Smooth muscle cell (in vitro differentiated cells): ENCODE data around the gene ID1. TPM values are rescaled to one million over a fixed set of nuclear protein-coding genes. Genes with fewer than 3 reads are reported as not detected.
"Not testable (repeated sequence)": the region's sequence is repeated elsewhere in the genome, so short reads cannot be mapped to it uniquely, and the experiment has no call there.

Experiments used
- DNase-seq: peaks from one replicate; lab custom pipeline; 2025; ENCODE audit not compliant: unreplicated experiment; lab: John Stamatoyannopoulos, UW
- H2AFZ ChIP-seq: fragments of 200-600 bp; sonication (generic); 2 replicates; pipeline ENCODE4 v1.6.0; 2016; ENCODE audit warnings: antibody characterized with exemption, low read depth, mild to moderate bottlenecking
- H3F3A ChIP-seq: fragments of 200-600 bp; sonication (generic); 2 replicates; pipeline ENCODE4 v1.6.0; 2017; ENCODE audit warnings: antibody characterized with exemption, low read depth
- H3K27ac ChIP-seq: fragments of 200-600 bp; sonication (generic); 2 replicates; pipeline ENCODE4 v1.5.1; 2016; ENCODE audit warnings: low read depth, mild to moderate bottlenecking
- H3K27me3 ChIP-seq: fragments of 200-600 bp; sonication (generic); 2 replicates; pipeline ENCODE4 v1.6.1; 2016; ENCODE audit warnings: low read depth, mild to moderate bottlenecking
- H3K36me3 ChIP-seq: fragments of 200-600 bp; sonication (generic); 2 replicates; pipeline ENCODE4 v1.5.1; 2016; ENCODE audit warnings: low read depth
- H3K4me1 ChIP-seq: fragments of 200-600 bp; sonication (generic); 2 replicates; pipeline ENCODE4 v1.5.1; 2016; ENCODE audit warnings: low read depth
- H3K4me2 ChIP-seq: fragments of 200-600 bp; sonication (generic); 2 replicates; pipeline ENCODE4 v1.6.0; 2016; ENCODE audit warnings: mild to moderate bottlenecking
- H3K4me3 ChIP-seq: fragments of 200-600 bp; sonication (generic); 2 replicates; pipeline ENCODE4 v1.5.1; 2016; ENCODE audit warnings: mild to moderate bottlenecking
- H3K79me2 ChIP-seq: fragments of 200-600 bp; sonication (generic); 2 replicates; pipeline ENCODE4 v1.6.0; 2016; ENCODE audit warnings: low read depth, mild to moderate bottlenecking
- H3K9ac ChIP-seq: fragments of 200-600 bp; sonication (generic); 2 replicates; pipeline ENCODE4 v1.6.0; 2016; ENCODE audit warnings: low read depth
- H3K9me3 ChIP-seq: fragments of 200-600 bp; sonication (generic); replicated peaks from 2 replicates; pipeline ENCODE4 v1.5.1; 2016; ENCODE audit warnings: low read depth
- H4K20me1 ChIP-seq: fragments of 200-600 bp; sonication (generic); 2 replicates; pipeline ENCODE4 v1.6.0; 2016; ENCODE audit warnings: low read depth
- WGBS: methylation state at CpG from one replicate; pipeline ENCODE4 v1.1.7; 2016; ENCODE audit warnings: low lambda C conversion rate; 5-methylcytosine and 5-hydroxymethylcytosine counted together
- polyA plus RNA-seq: library from polyadenylated mRNA; unstranded; fragments of >200 nt; fragmentation: Nextera tagmentation; extraction: Ambion mirVana; gene quantifications from 2 replicates; pipeline ENCODE4 v1.2.1, GENCODE V29; 2016
- total RNA-seq: library from RNA; depleted of rRNA; stranded (reverse); fragments of >200 nt; gene quantifications from 2 replicates; pipeline ENCODE4 v1.2.3, GENCODE V29; 2014
- TF ChIP-seq, protein P1 (sequence below): fragments of 200-600 bp; sonication (generic); IDR thresholded peaks from 2 replicates; pipeline ENCODE4 v1.5.1; 2017; ENCODE audit warnings: borderline replicate concordance, mild to moderate bottlenecking, antibody characterized with exemption; ENCODE audit not compliant: insufficient read depth, poor library complexity, severe bottlenecking

ID1 gene
- total and polyA plus RNA-seq, 2 experiments from 2014 or later, result 87.6 to 396 TPM

DNA sequence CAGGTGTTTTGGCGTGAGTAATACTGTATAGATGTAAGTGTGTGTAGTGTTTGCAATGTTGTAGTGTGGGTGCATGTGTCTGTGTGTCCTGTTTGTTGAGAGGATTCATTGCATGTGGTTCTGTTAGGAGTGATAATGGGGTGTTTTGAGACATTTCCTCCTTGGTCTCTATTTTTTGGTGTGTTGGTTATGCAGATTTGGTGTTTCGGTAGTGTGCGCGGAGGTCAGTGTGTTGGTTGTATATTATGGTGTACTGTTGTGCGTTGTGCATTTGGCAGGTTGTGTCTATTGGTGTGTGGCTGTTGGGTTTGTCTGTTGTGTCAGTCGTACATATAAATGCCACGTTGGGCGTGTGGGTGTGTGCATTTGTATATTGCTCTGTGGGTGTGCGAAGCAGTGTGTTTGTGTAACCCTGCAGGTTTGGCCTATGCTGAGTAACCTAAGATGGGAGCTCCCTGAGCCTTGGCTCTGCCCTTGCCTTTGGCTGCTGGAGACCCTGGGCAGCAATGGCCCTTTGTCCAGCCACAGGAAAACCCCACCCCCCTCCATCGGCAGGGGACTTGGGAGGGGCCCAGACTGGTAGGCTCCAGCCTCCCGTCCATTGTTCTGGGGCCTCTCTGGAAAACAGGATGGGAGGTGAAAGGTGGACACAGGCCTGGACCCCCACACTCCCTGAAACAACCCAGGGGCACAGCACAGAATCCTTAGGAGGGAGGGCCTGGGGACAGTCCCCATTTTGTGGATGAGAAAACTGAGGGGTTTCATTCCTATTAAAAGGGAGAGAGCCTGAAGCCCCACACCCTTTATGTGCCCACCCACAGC is 10.3 kb upstream of the ID1 start:
- 64% methylated on average over 11 of the region's 11 CpGs for WGBS
- no peak overlapping the region for H3K4me3 ChIP-seq
- H2AFZ ChIP-seq, result no peak overlapping the region
- no peak for DNase-seq
- H3K27ac ChIP-seq, result peak overlapping the region; percentile 85
- H3K9me3 ChIP-seq, result no peaks in the 10 kb centered on the region
- no peaks in the 10 kb centered on the region for H3K4me1 ChIP-seq
- H3F3A ChIP-seq, result peaks cover 50% of the 10 kb centered on the region
- no peak overlapping the region for H3K9ac ChIP-seq
- TF ChIP-seq, protein P1, sequence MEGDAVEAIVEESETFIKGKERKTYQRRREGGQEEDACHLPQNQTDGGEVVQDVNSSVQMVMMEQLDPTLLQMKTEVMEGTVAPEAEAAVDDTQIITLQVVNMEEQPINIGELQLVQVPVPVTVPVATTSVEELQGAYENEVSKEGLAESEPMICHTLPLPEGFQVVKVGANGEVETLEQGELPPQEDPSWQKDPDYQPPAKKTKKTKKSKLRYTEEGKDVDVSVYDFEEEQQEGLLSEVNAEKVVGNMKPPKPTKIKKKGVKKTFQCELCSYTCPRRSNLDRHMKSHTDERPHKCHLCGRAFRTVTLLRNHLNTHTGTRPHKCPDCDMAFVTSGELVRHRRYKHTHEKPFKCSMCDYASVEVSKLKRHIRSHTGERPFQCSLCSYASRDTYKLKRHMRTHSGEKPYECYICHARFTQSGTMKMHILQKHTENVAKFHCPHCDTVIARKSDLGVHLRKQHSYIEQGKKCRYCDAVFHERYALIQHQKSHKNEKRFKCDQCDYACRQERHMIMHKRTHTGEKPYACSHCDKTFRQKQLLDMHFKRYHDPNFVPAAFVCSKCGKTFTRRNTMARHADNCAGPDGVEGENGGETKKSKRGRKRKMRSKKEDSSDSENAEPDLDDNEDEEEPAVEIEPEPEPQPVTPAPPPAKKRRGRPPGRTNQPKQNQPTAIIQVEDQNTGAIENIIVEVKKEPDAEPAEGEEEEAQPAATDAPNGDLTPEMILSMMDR, result no peak
- H4K20me1 ChIP-seq, result no peaks in the 10 kb centered on the region
- no peaks in the 10 kb centered on the region for H3K79me2 ChIP-seq
- peak overlapping the region; percentile 2 for H3K4me2 ChIP-seq
- H3K27me3 ChIP-seq, result no peaks in the 10 kb centered on the region
- no peaks in the 10 kb centered on the region for H3K36me3 ChIP-seq

DNA sequence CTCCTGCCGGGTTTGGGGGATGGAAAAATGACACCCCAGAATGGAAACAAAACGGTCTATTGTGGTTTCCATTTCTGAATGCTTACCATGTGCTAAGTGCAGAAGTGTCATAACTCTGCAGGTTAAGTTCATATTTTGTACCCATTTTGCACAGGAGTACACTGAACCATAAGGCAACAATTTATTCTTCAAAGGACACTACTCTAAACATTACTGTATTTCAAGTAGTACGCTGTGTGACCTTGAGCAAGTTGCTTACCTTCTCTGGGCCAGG is 9.8 kb upstream of the ID1 start:
- Histone ChIP-seq H3K79me2 (no peaks in the 10 kb centered on the region), H3K4me3 (no peak overlapping the region), H3K9me3 (no peaks in the 10 kb centered on the region), H3K27me3 (no peaks in the 10 kb centered on the region), H2AFZ (no peak overlapping the region), H3K36me3 (no peaks in the 10 kb centered on the region), H3K4me1 (no peaks in the 10 kb centered on the region), H3K4me2 (peak overlapping the region; percentile 2), H3F3A (peaks cover 46% of the 10 kb centered on the region), H4K20me1 (no peaks in the 10 kb centered on the region), H3K9ac (no peak overlapping the region), H3K27ac (peak overlapping the region; percentile 85)
- WGBS, result 48% methylated on average over 3 of the region's 3 CpGs
- TF ChIP-seq, protein P1, result no peak
- DNase-seq, result no peak

DNA sequence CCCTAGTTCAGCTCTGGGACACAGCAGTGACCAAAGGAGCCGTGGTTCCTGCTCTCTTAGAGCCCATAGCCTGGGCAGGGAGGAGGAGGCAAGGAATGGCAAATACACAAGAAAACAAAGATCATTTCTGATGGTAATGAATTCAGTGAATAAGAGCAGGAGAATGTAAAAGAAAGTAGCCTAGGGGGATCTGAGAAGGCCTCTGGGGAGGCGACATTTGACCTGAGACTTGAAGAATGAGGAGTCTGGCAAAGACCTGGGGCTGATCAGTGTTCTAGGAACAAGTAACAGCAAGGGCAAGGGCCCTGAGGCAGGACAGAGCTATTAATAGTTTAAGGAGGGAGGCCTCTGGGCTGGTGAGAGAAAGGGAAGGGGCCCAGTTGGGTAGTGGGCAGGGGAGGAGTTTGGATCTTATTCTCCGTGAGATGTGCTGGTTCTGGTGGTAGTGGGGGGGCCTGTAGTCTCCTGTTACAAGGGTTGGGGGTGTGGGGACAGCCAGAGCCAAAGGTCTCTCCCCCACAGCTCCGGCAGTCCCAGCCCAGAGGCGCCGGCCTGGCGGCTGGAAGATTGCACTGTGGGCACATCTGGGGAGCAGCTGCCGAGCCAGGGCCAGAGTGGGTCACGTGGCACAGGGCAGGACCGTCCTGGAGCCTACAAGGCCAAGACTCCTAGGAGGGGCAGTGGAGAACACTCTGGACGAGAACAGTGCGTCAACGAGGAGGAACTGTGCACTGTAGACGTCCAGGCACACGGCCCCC is 9.3 kb upstream of the ID1 start:
- Histone ChIP-seq H3K9me3 (no peaks in the 10 kb centered on the region), H4K20me1 (no peaks in the 10 kb centered on the region), H3K27me3 (no peaks in the 10 kb centered on the region), H3K4me2 (peak overlapping the region; percentile 41), H3K79me2 (no peaks in the 10 kb centered on the region), H2AFZ (peak overlapping the region; percentile 28), H3K36me3 (no peaks in the 10 kb centered on the region), H3K27ac (peak overlapping the region; percentile 85), H3F3A (peaks cover 41% of the 10 kb centered on the region), H3K9ac (no peak overlapping the region), H3K4me3 (no peak overlapping the region), H3K4me1 (no peaks in the 10 kb centered on the region)
- WGBS, result 10% methylated on average over 15 of the region's 15 CpGs
- TF ChIP-seq, protein P1, result no peak
- DNase-seq, result peak; percentile 35

DNA sequence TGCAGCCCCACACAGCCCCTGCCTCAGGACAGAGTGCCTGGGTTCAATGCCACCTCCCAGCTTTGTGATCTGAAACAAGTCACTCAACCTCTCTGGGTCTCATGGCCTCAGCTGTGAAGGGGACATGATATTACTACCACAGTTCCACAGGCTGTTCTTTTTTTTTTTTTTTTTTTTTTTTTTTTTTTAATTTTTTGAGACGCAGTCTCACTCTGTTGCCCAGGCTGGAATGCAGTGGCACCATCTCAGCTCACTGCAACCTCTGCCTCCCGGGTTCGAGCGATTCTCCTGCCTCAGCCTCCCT is 8.7 kb upstream of the ID1 start:
- H4K20me1 ChIP-seq, H3K4me3 ChIP-seq, H3K36me3 ChIP-seq, H3K9ac ChIP-seq, H3K9me3 ChIP-seq, H3K27me3 ChIP-seq, H3K79me2 ChIP-seq, H3K4me1 ChIP-seq, DNase-seq: not testable (repeated sequence)
- peak overlapping the region; percentile 41 for H3K4me2 ChIP-seq
- 73% methylated on average over 4 of the region's 4 CpGs for WGBS
- peaks cover 36% of the 10 kb centered on the region for H3F3A ChIP-seq
- peak overlapping the region; percentile 85 for H3K27ac ChIP-seq
- peak overlapping the region; percentile 28 for H2AFZ ChIP-seq
